ENCODE measurements around the gene NFE2L3.

Gene NFE2L3

DNA sequence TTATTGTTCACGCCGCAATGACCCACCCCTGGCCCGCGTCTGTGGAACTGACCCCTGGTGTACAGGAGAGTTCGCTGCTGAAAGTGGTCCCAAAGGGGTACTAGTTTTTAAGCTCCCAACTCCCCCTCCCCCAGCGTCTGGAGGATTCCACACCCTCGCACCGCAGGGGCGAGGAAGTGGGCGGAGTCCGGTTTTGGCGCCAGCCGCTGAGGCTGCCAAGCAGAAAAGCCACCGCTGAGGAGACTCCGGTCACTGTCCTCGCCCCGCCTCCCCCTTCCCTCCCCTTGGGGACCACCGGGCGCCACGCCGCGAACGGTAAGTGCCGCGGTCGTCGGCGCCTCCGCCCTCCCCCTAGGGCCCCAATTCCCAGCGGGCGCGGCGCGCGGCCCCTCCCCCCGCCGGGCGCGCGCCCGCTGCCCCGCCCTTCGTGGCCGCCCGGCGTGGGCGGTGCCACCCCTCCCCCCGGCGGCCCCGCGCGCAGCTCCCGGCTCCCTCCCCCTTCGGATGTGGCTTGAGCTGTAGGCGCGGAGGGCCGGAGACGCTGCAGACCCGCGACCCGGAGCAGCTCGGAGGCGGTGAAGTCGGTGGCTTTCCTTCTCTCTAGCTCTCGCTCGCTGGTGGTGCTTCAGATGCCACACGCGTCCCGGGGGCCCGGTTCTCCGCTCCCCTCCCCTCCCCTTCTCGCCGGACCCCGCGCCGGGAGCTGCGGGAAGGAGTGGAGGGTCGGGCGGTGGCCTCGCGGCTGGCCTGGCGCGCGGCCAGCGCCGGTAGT is 49.4 kb downstream of the NFE2L3 start, which contains the start of gene CBX3:
Gene CBX3, plus strand, starts transcription at position 499 of the 772 bp plus-strand sequence. CDS start 1,254 bp downstream, outside the sequence.
- peak; percentile 77 for DNase-seq (ENCODE audit: low read depth)
- TF ChIP-seq, protein P1, sequence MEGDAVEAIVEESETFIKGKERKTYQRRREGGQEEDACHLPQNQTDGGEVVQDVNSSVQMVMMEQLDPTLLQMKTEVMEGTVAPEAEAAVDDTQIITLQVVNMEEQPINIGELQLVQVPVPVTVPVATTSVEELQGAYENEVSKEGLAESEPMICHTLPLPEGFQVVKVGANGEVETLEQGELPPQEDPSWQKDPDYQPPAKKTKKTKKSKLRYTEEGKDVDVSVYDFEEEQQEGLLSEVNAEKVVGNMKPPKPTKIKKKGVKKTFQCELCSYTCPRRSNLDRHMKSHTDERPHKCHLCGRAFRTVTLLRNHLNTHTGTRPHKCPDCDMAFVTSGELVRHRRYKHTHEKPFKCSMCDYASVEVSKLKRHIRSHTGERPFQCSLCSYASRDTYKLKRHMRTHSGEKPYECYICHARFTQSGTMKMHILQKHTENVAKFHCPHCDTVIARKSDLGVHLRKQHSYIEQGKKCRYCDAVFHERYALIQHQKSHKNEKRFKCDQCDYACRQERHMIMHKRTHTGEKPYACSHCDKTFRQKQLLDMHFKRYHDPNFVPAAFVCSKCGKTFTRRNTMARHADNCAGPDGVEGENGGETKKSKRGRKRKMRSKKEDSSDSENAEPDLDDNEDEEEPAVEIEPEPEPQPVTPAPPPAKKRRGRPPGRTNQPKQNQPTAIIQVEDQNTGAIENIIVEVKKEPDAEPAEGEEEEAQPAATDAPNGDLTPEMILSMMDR (IDR thresholded peaks at IDR 0.05; ENCODE audit: low read length, missing control alignments), result no peak

DNA sequence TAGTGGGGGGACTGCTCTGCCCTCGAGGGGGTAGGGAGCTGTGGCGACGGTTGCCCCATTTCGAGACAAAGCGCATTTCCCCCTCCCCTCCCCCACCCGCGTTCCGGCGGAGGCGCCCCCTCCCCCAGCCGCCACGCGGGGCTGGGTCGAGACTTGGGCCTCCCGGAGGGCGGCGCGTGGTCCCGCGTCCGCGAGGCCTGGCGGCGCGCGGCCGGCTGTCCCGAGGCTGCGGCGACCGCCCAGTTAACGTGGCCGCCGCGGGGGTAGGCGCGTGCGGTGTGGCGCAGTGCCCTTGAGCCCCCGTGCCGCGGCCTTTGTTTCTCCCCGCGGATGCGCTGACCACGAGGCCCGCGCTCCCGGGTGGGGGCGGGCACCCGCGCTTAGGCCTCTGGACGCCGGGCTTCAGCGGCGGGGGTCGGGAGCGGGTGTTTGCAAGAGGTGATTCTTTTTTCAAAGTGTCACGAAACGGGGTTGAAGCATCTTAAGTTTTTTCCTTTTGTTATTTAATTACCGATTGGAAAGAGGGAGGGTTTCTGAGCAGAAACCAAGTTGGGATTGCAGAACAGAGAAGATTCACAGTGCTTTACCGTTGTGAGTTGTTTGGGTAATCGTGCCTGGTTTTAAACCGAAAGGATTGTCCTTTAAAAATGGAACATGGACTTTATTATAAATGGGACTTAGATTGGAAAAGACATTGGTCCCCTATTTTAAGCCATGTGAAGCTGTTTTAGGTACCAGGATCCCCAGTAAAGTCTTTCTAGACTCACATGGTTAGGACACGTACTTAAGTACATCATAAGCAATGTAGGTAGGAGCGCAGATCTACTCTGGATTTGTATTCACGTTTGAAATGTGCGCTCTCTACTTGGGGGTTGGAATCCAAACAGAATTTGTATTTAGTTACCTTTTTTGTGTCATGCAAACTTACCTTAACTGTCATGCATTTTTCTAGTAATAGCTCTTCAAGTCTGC is 50.3 kb downstream of the NFE2L3 start:
- TF ChIP-seq, protein P1 (IDR thresholded peaks at IDR 0.05; ENCODE audit: low read length, missing control alignments), result no peak
- DNase-seq (ENCODE audit: low read depth), result no peak
- peak overlapping the region; percentile 91 for H3K4me3 ChIP-seq (replicated peaks; ENCODE audit: low read depth, low read length)

More for the DNA sequence above, 49.4 kb downstream of the NFE2L3 start, which contains the start of gene CBX3:
- peak within 1 kb of the TSS; percentile 91 for H3K4me3 ChIP-seq (replicated peaks; ENCODE audit: low read depth, low read length)

DNA sequence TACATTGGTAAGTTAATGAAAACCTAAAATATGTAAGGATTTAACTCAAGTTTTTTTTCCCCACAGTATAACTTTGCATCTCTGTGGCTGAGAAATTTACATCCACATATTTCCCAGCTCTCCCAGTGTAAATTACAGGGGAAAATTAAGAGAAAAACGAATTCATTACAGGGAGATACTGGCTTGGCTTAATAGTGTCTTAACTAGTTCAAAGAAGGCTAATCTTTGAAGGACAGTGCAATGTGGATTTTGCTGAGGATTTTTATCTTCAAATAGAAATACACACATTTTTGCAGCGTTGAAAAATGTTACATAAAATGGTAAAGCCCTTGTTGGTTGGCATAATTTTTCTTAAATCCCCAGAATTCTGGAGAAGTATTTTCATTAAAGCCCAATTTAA is 51.0 kb downstream of the NFE2L3 start:
- peak overlapping the region; percentile 91 for H3K4me3 ChIP-seq (replicated peaks; ENCODE audit: low read depth, low read length)
- no peak for DNase-seq (ENCODE audit: low read depth)
- TF ChIP-seq, protein P1 (IDR thresholded peaks at IDR 0.05; ENCODE audit: low read length, missing control alignments), result no peak

DNA sequence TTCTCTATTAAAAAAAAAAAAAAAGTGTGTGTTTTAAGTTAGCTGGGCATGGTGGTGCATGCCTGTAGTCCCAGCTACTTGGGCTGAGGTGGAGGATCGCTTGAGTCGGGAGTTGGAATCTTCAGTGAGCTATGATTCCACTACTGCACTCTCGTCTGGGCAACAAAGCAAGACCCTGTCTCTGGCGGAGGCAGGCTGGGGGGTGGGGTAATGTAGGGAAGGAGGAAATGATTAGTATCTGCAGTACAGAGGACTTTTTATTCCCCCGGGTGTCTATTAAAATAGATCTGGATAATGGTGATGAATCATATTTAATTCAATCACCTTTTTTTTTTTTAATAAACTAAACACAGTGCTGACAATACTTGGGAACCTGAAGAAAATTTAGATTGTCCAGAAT is 56.0 kb downstream of the NFE2L3 start:
- TF ChIP-seq, protein P1 (IDR thresholded peaks at IDR 0.05; ENCODE audit: low read length, missing control alignments), result no peak
- no peak for DNase-seq (ENCODE audit: low read depth)
- H3K4me3 ChIP-seq (replicated peaks; ENCODE audit: low read depth, low read length), result no peak overlapping the region

DNA sequence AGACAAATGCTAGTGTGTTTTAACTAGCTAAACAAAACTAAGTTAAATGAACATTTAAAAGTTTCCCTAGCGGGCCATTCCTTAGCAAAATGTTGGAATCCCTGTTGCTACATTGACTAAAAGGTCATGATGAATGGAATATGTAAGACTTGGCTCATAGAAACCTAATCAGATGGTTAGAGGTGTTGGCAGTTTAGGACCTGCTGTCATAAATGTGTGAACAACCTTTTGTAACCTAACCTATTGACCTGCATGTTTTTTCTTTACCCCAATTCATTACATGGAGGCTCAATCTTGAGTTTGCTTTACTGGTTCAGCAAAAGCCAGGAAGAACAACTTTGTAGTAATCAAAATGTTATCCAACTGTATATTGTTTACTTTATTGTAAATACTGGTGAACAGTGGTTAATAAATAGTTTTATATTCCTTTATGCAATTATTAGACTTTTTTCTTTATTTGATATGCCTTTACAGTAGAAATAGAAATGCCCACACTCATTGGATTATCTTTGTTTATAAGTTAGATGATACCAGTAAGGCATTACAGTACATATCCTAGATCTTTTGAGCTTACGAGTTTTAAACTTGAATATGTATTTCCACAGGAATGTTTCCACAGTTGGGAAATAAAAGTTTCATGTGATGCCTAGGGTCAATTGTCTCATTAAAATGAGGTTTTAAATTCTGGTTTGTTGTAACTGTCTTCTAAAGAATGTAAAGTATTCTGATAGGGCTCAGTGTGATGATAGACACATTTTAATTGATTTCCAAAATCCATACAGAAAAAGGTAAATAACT is 61.1 kb downstream of the NFE2L3 start:
- TF ChIP-seq, protein P1 (IDR thresholded peaks at IDR 0.05; ENCODE audit: low read length, missing control alignments), result no peak
- no peak for DNase-seq (ENCODE audit: low read depth)
- H3K4me3 ChIP-seq (replicated peaks; ENCODE audit: low read depth, low read length), result no peak overlapping the region

DNA sequence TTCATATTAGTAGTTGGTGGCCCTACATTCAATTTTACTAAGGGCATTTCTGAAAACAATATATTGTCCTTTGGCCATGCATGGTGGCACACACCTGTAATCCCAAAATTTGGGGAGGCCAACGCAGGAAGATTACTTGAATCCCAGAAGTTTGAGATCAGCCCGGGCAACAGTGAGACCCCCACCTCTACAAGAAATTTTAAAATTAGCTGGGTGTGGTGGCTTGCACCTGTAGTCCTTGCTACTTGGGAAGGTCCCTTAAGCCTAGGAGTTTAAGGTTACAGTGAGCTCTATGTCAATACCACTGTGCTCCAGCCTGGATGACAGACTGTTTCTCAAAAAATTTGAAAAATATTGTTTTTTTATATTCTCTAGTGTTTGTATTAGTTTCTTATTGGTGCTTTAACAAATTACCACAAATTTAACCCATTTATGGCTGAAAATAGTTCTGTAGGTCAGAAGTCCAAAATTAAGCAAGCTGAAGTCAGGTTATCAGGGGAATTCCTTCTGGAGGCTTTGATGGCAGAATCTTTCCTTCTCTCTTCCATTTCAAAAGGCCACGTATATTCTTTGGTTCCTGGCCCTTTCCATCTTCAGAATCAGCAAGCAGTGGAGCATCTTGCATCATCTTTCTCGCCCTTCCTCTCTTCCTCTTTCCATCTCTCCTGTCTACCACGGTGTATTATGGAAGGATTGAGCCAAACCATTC is 62.0 kb downstream of the NFE2L3 start:
- TF ChIP-seq, protein P1 (IDR thresholded peaks at IDR 0.05; ENCODE audit: low read length, missing control alignments), result no peak
- no peak for DNase-seq (ENCODE audit: low read depth)

More for the DNA sequence above, 62.0 kb downstream of the NFE2L3 start:
- no peak overlapping the region for H3K4me3 ChIP-seq (replicated peaks; ENCODE audit: low read depth, low read length)
